Neural crest cell (in vitro differentiated cells): ENCODE results near the gene MEP1B. TPM values are rescaled to one million over a fixed set of nuclear protein-coding genes. Genes with fewer than 3 reads are reported as not detected.

Source experiments
- DNase-seq: peaks from one replicate; pipeline ENCODE4 v3.0.0; 2021; ENCODE audit warnings: low read depth, mixed read lengths, low spot score
- H3K27ac Mint-ChIP-seq: one replicate; pipeline ENCODE4 v1.8.0; 2021; ENCODE audit warnings: mild to moderate bottlenecking, mixed read lengths; ENCODE audit not compliant: unreplicated experiment
- H3K27me3 Mint-ChIP-seq: 2 replicates; pipeline ENCODE4 v1.8.0; 2021; ENCODE audit warnings: low read depth, mild to moderate bottlenecking, mixed read lengths
- H3K36me3 Mint-ChIP-seq: 2 replicates; pipeline ENCODE4 v1.8.0; 2021; ENCODE audit warnings: low read depth, mild to moderate bottlenecking, mixed read lengths
- H3K4me1 Mint-ChIP-seq: 2 replicates; pipeline ENCODE4 v1.8.0; 2021; ENCODE audit warnings: mixed read lengths
- H3K4me3 Mint-ChIP-seq: one replicate; pipeline ENCODE4 v1.8.0; 2021; ENCODE audit warnings: mild to moderate bottlenecking, mixed read lengths
- H3K9me3 Mint-ChIP-seq: 2 replicates; pipeline ENCODE4 v1.8.0; 2021; ENCODE audit warnings: mixed read lengths
- total RNA-seq: library from RNA; stranded (reverse); gene quantifications from 2 replicates; pipeline ENCODE4 v1.2.1, GENCODE V29; 2021
- TF ChIP-seq, protein P1 (sequence below): fragments of 200-600 bp; sonication (generic); conservative IDR thresholded peaks from 2 replicates; pipeline ENCODE4 v1.5.0; 2021; ENCODE audit warnings: antibody characterized with exemption, mild to moderate bottlenecking

MEP1B gene
- total RNA-seq, 1 donor from 2014 or later, result not detected

DNA sequence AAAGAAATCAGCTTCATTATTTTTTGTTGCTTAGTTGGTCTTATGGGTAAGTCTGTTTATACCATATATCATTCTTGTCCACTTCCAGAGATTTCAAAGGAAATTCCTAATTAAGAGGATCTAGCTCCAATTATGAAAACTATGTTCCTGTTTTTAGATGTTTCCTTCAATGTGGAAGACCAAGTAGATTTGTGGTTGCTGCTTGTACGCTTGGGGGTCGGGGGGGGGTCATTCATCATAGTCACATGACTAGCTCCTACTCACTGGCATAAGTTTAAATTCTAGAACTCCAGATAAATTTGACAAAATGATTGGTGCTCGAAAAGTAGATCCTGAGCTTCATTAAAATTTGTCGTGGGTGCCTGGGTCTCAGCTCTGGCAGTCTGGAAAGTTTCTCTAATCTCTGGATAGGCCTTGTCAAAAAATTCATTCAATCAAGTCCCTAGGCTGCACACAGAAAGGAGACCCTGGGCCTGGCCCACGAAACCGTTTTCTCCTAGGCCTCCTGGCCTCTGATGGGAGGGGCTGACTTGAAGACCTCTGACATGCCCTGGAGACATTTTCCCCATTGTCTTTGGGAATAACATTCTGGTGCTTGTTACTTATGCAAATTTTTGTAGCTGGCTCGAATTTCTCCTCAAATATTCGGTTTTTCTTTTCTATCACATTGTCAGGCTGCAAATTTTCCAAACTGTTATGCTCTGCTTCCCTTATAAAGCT lies 62.5 kb downstream of the MEP1B start:
- Mint-ChIP-seq H3K27ac (no peak overlapping the region), H3K9me3 (no peaks in the 10 kb centered on the region), H3K4me1 (peaks cover 20% of the 10 kb centered on the region), H3K4me3 (no peak overlapping the region), H3K27me3 (no peaks in the 10 kb centered on the region), H3K36me3 (no peaks in the 10 kb centered on the region)
- no peak for DNase-seq
- TF ChIP-seq, protein P1, sequence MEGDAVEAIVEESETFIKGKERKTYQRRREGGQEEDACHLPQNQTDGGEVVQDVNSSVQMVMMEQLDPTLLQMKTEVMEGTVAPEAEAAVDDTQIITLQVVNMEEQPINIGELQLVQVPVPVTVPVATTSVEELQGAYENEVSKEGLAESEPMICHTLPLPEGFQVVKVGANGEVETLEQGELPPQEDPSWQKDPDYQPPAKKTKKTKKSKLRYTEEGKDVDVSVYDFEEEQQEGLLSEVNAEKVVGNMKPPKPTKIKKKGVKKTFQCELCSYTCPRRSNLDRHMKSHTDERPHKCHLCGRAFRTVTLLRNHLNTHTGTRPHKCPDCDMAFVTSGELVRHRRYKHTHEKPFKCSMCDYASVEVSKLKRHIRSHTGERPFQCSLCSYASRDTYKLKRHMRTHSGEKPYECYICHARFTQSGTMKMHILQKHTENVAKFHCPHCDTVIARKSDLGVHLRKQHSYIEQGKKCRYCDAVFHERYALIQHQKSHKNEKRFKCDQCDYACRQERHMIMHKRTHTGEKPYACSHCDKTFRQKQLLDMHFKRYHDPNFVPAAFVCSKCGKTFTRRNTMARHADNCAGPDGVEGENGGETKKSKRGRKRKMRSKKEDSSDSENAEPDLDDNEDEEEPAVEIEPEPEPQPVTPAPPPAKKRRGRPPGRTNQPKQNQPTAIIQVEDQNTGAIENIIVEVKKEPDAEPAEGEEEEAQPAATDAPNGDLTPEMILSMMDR, result no peak

DNA sequence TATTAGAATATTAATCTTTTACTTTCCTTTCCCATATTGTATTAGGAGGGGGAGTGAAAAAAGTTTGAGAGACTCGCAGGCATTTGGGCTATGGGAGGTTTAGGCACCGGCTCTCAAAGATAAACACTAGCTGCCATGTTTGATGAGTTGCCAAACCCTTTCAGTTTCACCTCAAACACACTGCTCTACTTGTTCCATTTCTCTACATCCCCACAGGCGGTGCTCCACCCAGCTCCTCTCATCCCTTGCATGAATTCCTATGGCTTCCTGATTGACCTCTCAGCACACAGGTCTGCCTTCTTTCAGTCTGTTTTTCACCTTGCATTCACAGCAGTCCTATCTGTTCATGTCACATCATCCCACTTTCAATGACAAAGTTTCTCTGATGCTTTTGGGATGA lies 65.7 kb downstream of the MEP1B start:
- TF ChIP-seq, protein P1, result no peak
- Mint-ChIP-seq H3K27me3 (no peaks in the 10 kb centered on the region), H3K9me3 (no peaks in the 10 kb centered on the region), H3K27ac (no peak overlapping the region), H3K4me3 (no peak overlapping the region), H3K4me1 (peaks cover 20% of the 10 kb centered on the region), H3K36me3 (no peaks in the 10 kb centered on the region)
- DNase-seq, result no peak

DNA sequence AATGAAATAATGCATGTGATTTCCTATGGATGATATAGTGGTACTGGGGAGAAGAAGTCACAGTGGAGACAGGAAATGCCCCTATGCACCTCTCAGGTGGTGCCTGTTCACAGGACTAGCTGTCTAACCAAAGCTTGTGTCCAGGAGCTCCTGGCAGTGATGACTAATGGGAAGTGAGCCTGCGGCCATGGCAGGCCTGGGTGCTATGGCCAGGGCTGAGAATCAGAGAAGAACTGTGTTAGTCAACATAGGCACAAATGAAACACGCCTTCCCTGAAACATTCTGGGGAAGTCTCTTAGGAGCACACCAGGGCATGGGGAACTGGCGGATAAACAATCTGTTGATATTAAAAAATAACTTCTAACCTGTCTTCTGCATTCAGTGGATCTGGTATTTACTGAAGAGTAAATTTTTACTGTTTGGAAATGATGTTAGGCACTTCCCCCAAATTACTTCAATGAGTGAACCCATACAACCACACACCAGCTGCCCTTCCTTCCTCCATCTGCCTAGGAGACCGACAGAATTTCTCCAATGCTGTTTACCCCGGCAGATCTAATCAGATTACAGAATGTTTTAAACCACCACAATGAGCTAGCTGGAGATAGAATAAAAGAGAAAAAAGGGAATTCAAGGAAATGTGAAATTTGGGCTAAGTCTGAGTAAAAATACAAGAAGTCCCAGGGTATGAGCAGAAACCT lies 67.4 kb downstream of the MEP1B start:
- Mint-ChIP-seq H3K27me3 (no peaks in the 10 kb centered on the region), H3K36me3 (peaks cover 6% of the 10 kb centered on the region), H3K27ac (no peak overlapping the region), H3K4me1 (peaks cover 10% of the 10 kb centered on the region), H3K4me3 (no peak overlapping the region), H3K9me3 (no peaks in the 10 kb centered on the region)
- DNase-seq, result no peak
- TF ChIP-seq, protein P1, result no peak

DNA sequence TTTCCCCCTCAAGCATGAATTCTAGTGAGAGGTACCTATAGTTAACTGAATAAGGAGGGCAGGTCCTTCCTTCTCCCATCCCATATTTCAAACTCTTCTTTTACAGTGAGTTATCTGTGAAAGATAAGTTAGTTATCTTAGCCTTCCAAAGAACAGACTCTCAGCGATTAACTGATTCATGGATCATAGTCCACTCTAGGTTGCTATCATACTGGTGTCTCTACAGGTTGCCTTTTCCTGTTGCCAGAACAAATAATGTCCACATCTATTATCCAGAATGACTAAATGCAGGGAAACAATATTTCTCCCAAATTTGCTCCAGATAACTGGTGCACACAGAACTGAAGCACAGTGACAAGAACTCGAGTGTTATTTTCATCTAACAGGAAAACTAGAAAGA lies 68.3 kb downstream of the MEP1B start:
- Mint-ChIP-seq H3K36me3 (peaks cover 6% of the 10 kb centered on the region), H3K9me3 (no peaks in the 10 kb centered on the region), H3K27ac (no peak overlapping the region), H3K4me1 (peaks cover under 1% of the 10 kb centered on the region), H3K27me3 (no peaks in the 10 kb centered on the region), H3K4me3 (no peak overlapping the region)
- TF ChIP-seq, protein P1, result no peak
- no peak for DNase-seq

DNA sequence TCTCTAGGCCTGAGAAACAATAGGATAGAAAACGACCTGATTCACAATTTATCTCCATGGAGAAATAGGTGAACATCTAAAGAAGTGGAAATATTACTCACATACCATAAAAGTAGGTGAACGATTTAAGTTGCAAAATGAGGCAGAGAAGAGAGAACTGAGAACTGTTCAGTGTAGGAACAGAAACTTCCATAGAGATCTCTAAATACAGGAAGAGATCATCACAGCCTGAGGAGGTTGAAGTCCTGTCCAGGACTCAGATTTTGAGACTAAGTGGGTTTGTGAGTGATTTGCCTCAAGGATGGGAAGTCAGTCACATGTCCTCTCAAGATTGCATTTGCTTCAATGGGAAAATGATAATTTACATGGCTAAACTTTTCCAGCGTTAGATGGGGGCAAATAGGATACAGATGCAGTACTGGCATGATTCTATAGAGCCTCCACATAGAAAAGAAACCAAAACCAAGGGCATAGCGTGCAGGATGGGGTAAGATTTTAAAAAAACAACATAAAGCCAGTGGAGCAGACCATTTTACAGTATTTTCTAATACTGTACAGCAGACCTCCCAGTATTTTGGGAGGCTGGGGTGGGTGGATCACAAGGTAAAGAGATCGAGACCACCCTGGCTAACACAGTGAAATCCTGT lies 68.8 kb downstream of the MEP1B start:
- Mint-ChIP-seq H3K4me1 (no peaks in the 10 kb centered on the region), H3K27me3 (no peaks in the 10 kb centered on the region), H3K27ac (no peak overlapping the region), H3K36me3 (peaks cover 6% of the 10 kb centered on the region), H3K4me3 (no peak overlapping the region), H3K9me3 (no peaks in the 10 kb centered on the region)
- TF ChIP-seq, protein P1, result no peak
- DNase-seq, result no peak
